H9 (cell line): ENCODE data around the gene TAF1L. TPM values are rescaled to one million over a fixed set of nuclear protein-coding genes. Genes with fewer than 3 reads are reported as not detected.

Source experiments
- DNase-seq: peaks from one replicate; pipeline ENCODE4 v3.0.0-alpha.2; 2017
- H2AFZ ChIP-seq: one replicate; pipeline ENCODE4 v1.6.1; 2013; ENCODE audit warnings: mild to moderate bottlenecking, low read length, control low read depth, moderate library complexity
- H2AK5ac ChIP-seq: 2 replicates; pipeline ENCODE4 v1.6.1; 2013; ENCODE audit warnings: low read length, control low read depth, mixed read lengths; ENCODE audit not compliant: insufficient read length
- H2BK120ac ChIP-seq: one replicate; pipeline ENCODE4 v1.6.1; 2013; ENCODE audit warnings: low read depth, mild to moderate bottlenecking, low read length, control low read depth, inconsistent platforms; ENCODE audit not compliant: poor library complexity, severe bottlenecking
- H2BK12ac ChIP-seq: 2 replicates; pipeline ENCODE4 v1.6.1; 2013; ENCODE audit warnings: low read length, control low read depth, mixed read lengths, low read depth; ENCODE audit not compliant: insufficient read length
- H2BK15ac ChIP-seq: 2 replicates; pipeline ENCODE4 v1.6.1; 2013; ENCODE audit warnings: low read depth, low read length, control low read depth
- H2BK20ac ChIP-seq: one replicate; pipeline ENCODE4 v1.6.1; 2013; ENCODE audit warnings: low read depth, mild to moderate bottlenecking, low read length, control low read depth, inconsistent platforms; ENCODE audit not compliant: poor library complexity, severe bottlenecking
- H2BK5ac ChIP-seq: 2 replicates; pipeline ENCODE4 v1.6.1; 2013; ENCODE audit warnings: low read length, control low read depth, mixed read lengths; ENCODE audit not compliant: insufficient read length
- H3K14ac ChIP-seq: 2 replicates; pipeline ENCODE4 v1.6.1; 2013; ENCODE audit warnings: low read length, control low read depth; ENCODE audit not compliant: insufficient read depth
- H3K18ac ChIP-seq: 2 replicates; pipeline ENCODE4 v1.6.1; 2013; ENCODE audit warnings: low read depth, mild to moderate bottlenecking, mixed read lengths, low read length, control low read depth; ENCODE audit not compliant: insufficient read length
- H3K23ac ChIP-seq: 2 replicates; pipeline ENCODE4 v1.6.1; 2013; ENCODE audit warnings: low read length, control low read depth, mixed read lengths, low read depth; ENCODE audit not compliant: insufficient read length
- H3K23me2 ChIP-seq: 2 replicates; pipeline ENCODE4 v1.6.1; 2013; ENCODE audit warnings: low read depth, mild to moderate bottlenecking, mixed read lengths, low read length, control low read depth; ENCODE audit not compliant: insufficient read length, poor library complexity, severe bottlenecking
- H3K27ac ChIP-seq: 2 replicates; pipeline ENCODE4 v1.5.1; 2013; ENCODE audit warnings: low read length, control low read depth, mixed read lengths, low read depth; ENCODE audit not compliant: insufficient read length
- H3K27me3 ChIP-seq: 2 replicates; pipeline ENCODE4 v1.6.1; 2013; ENCODE audit warnings: low read length, control low read depth, inconsistent platforms; ENCODE audit not compliant: insufficient read depth
- H3K4ac ChIP-seq: 2 replicates; pipeline ENCODE4 v1.6.1; 2013; ENCODE audit warnings: low read depth, mild to moderate bottlenecking, control low read depth, inconsistent platforms, low read length, moderate library complexity
- H3K4me1 ChIP-seq: 2 replicates; pipeline ENCODE4 v1.6.1; 2013; ENCODE audit warnings: low read length, control low read depth, inconsistent platforms; ENCODE audit not compliant: insufficient read depth
- H3K4me2 ChIP-seq: 2 replicates; pipeline ENCODE4 v1.6.1; 2013; ENCODE audit warnings: low read length, control low read depth, mixed read lengths; ENCODE audit not compliant: insufficient read length, insufficient read depth
- H3K56ac ChIP-seq: 2 replicates; pipeline ENCODE4 v1.6.1; 2013; ENCODE audit warnings: low read depth, mild to moderate bottlenecking, mixed read lengths, low read length, control low read depth; ENCODE audit not compliant: insufficient read length
- H3K79me1 ChIP-seq: 2 replicates; pipeline ENCODE4 v1.6.1; 2013; ENCODE audit warnings: low read depth, mild to moderate bottlenecking, moderate library complexity, low read length, control low read depth, inconsistent platforms; ENCODE audit not compliant: insufficient read depth, poor library complexity, severe bottlenecking
- H3K79me2 ChIP-seq: 2 replicates; pipeline ENCODE4 v1.6.1; 2013; ENCODE audit warnings: low read length, control low read depth, inconsistent platforms; ENCODE audit not compliant: insufficient read depth
- H3K9ac ChIP-seq: 2 replicates; pipeline ENCODE4 v1.6.1; 2013; ENCODE audit warnings: low read length, control low read depth, mixed read lengths; ENCODE audit not compliant: insufficient read length; ENCODE audit errors: extremely low read depth
- H3K9me3 ChIP-seq: one replicate; pipeline ENCODE4 v1.6.1; 2013; ENCODE audit warnings: low read depth, low read length, inconsistent platforms; ENCODE audit not compliant: control insufficient read depth
- H3T11ph ChIP-seq: one replicate; pipeline ENCODE4 v1.6.1; 2013; ENCODE audit warnings: mild to moderate bottlenecking, low read length, control low read depth, inconsistent platforms
- H4K20me1 ChIP-seq: one replicate; pipeline ENCODE4 v1.6.1; 2013; ENCODE audit not compliant: control insufficient read depth, insufficient read length, insufficient read depth
- H4K5ac ChIP-seq: 2 replicates; pipeline ENCODE4 v1.6.1; 2013; ENCODE audit warnings: low read depth, mild to moderate bottlenecking, mixed read lengths, low read length, control low read depth; ENCODE audit not compliant: insufficient read length
- H4K8ac ChIP-seq: replicated peaks from 2 replicates; pipeline ENCODE4 v1.6.1; 2013; ENCODE audit warnings: low read length, control low read depth, mixed read lengths, low read depth; ENCODE audit not compliant: insufficient read length
- H4K91ac ChIP-seq: 2 replicates; pipeline ENCODE4 v1.6.1; 2013; ENCODE audit warnings: low read depth, mild to moderate bottlenecking, moderate library complexity, mixed read lengths, low read length, control low read depth; ENCODE audit not compliant: insufficient read length
- H3K27ac Mint-ChIP-seq, 3 experiments: 2 replicates in 2 of 3; 3 replicates in 1 of 3; pipeline ENCODE4 v1.8.0; 2020 to 2021; ENCODE audit warnings: mixed read lengths in 3 of 3, mild to moderate bottlenecking in 1 of 3, moderate library complexity in 1 of 3
- H3K27me3 Mint-ChIP-seq: 2 replicates; pipeline ENCODE4 v1.8.0; 2021; ENCODE audit warnings: low read depth, mild to moderate bottlenecking, moderate library complexity, mixed read lengths
- H3K36me3 Mint-ChIP-seq, 3 experiments: 2 replicates in 2 of 3; 3 replicates in 1 of 3; pipeline ENCODE4 v1.8.0; 2020 to 2021; ENCODE audit warnings: low read depth in 3 of 3, mixed read lengths in 3 of 3; ENCODE audit not compliant: insufficient read depth in 1 of 3
- H3K4me1 Mint-ChIP-seq, 2 experiments: 2 replicates each; pipeline ENCODE4 v1.8.0; 2020; ENCODE audit warnings: mixed read lengths in 2 of 2
- H3K4me3 Mint-ChIP-seq, 2 experiments: 2 replicates in 1 of 2; 3 replicates in 1 of 2; pipeline ENCODE4 v1.8.0; 2020 to 2021; ENCODE audit warnings: mild to moderate bottlenecking in 2 of 2, mixed read lengths in 2 of 2, moderate library complexity in 1 of 2
- H3K9me3 Mint-ChIP-seq, 2 experiments: 2 replicates in 1 of 2; 3 replicates in 1 of 2; pipeline ENCODE4 v1.8.0; 2020; ENCODE audit warnings: mild to moderate bottlenecking in 2 of 2, mixed read lengths in 2 of 2, moderate library complexity in 1 of 2
- WGBS: extraction: QIAGEN DNeasy Blood & Tissue Kit; methylation state at CpG from one replicate; pipeline ENCODE4 v1.1.7; 2013; ENCODE audit warnings: missing lambda C conversion rate, low lambda C conversion rate, mixed read lengths; ENCODE audit not compliant: insufficient read length; ENCODE audit errors: extremely low coverage; 5-methylcytosine and 5-hydroxymethylcytosine counted together
- total RNA-seq: library from RNA; stranded (reverse); gene quantifications from 2 replicates; pipeline ENCODE4 v1.2.1, GENCODE V29; 2021
- TF ChIP-seq, protein P1 (sequence below): fragments of 200-600 bp; sonication (generic); conservative IDR thresholded peaks from 3 replicates; pipeline ENCODE4 v1.8.0; 2021; ENCODE audit warnings: antibody characterized with exemption, mild to moderate bottlenecking

The TAF1L gene
- total RNA-seq, 1 experiment from 2014 or later: not detected

DNA sequence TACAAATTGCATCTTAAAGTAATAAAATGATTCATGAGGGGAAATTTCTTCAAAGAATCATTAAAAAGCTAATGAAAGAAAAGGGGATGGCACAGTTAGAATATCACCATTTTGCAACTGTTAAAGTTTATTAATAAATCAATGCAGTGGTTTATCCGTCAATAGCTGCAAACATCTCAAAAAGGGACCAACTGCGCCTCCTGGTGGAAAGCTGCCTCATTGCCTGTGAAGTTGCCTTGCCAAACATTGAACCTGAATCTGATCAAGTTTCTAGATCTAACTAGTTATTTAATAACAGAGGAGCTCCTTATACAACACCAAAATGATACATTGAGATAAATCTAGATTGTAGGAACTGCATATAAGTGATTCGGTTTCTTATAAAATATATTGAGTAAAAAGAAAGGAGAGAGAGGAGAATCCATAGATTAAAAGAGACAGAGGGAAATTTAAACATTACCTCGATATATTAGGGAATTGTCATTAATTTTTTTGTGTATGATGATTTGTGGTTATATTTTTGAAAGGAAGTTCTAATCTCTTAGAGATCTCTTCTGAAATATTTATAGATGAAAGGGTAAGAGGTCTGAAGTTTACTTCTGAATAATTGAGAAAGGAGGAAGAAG, 55.6 kb downstream of the TAF1L start:
- peaks cover 3% of the 10 kb centered on the region; the same call in 1 of the 2 replicates for H3K4me1 ChIP-seq
- no peak overlapping the region for H3K14ac ChIP-seq
- no peak overlapping the region for H3K4me2 ChIP-seq
- no peak overlapping the region for H3K27ac ChIP-seq
- no peak overlapping the region for H2AFZ ChIP-seq
- no peak overlapping the region; a peak in 1 of 7 replicates for H3K27ac Mint-ChIP-seq
- no peak overlapping the region for H3K23ac ChIP-seq
- H2BK5ac ChIP-seq: no peak overlapping the region
- TF ChIP-seq, protein P1, sequence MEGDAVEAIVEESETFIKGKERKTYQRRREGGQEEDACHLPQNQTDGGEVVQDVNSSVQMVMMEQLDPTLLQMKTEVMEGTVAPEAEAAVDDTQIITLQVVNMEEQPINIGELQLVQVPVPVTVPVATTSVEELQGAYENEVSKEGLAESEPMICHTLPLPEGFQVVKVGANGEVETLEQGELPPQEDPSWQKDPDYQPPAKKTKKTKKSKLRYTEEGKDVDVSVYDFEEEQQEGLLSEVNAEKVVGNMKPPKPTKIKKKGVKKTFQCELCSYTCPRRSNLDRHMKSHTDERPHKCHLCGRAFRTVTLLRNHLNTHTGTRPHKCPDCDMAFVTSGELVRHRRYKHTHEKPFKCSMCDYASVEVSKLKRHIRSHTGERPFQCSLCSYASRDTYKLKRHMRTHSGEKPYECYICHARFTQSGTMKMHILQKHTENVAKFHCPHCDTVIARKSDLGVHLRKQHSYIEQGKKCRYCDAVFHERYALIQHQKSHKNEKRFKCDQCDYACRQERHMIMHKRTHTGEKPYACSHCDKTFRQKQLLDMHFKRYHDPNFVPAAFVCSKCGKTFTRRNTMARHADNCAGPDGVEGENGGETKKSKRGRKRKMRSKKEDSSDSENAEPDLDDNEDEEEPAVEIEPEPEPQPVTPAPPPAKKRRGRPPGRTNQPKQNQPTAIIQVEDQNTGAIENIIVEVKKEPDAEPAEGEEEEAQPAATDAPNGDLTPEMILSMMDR: peak; percentile 95
- no peak overlapping the region for H3K4me3 Mint-ChIP-seq
- H3K27me3 Mint-ChIP-seq: peaks cover 1% of the 10 kb centered on the region; the same call in 1 of the 2 replicates
- no peak overlapping the region for H4K5ac ChIP-seq
- H3K27me3 ChIP-seq: no peaks in the 10 kb centered on the region
- H3K4ac ChIP-seq: no peak overlapping the region
- no peaks in the 10 kb centered on the region for H4K20me1 ChIP-seq
- H2BK12ac ChIP-seq: no peak overlapping the region
- H2AK5ac ChIP-seq: no peak overlapping the region
- no peaks in the 10 kb centered on the region for H3K79me2 ChIP-seq
- no peaks in the 10 kb centered on the region for H3K36me3 Mint-ChIP-seq
- H3K9ac ChIP-seq: no peak overlapping the region
- H3K9me3 ChIP-seq: no peaks in the 10 kb centered on the region
- no peak overlapping the region for H2BK15ac ChIP-seq
- DNase-seq: peak; percentile 59
- no peaks in the 10 kb centered on the region for H3K9me3 Mint-ChIP-seq
- H3K4me1 Mint-ChIP-seq: peaks cover 3 to 10% of the 10 kb centered on the region in 2 experiments; a peak in 3 of 4 replicates
- no peak overlapping the region for H2BK20ac ChIP-seq
- no peaks in the 10 kb centered on the region for H3K79me1 ChIP-seq
- H4K91ac ChIP-seq: no peak overlapping the region
- H3K23me2 ChIP-seq: no peaks in the 10 kb centered on the region
- no peak overlapping the region for H3K18ac ChIP-seq
- H2BK120ac ChIP-seq: no peak overlapping the region
- no peak overlapping the region for H3K56ac ChIP-seq
- no peak overlapping the region for H3T11ph ChIP-seq
- H4K8ac ChIP-seq: no peak overlapping the region
- WGBS: 100% methylated on average over 1 of the region's 4 CpGs

Other genes starting within 250 kb of the TAF1L start
- 4.1 TPM in 2 replicates for gene RIGI, start 109.5 kb downstream of the TAF1L start, total RNA-seq
- gene SMIM27, start 83.3 kb downstream of the TAF1L start, total RNA-seq: 12.2 and 15.7 TPM in 2 replicates
- 30.2 and 31.9 TPM in 2 replicates for gene TOPORS, start 83.1 kb downstream of the TAF1L start, total RNA-seq
- 60.2 and 66.4 TPM in 2 replicates for gene NDUFB6, start 62.5 kb downstream of the TAF1L start, total RNA-seq
- 0.28 and 0.33 TPM in 2 replicates for gene TMEM215, start 147.9 kb upstream of the TAF1L start, total RNA-seq